22Rv1 (cell line): ENCODE data around the gene MACIR.

Source experiments
- ZFX ChIP-seq: fragments of 450-650 bp; IDR thresholded peaks from 2 replicates; pipeline ENCODE4 v1.6.1; 2017; ENCODE audit warnings: antibody characterized with exemption, borderline replicate concordance
- TF ChIP-seq, protein P1 (sequence below): fragments of 450-650 bp; IDR thresholded peaks from 2 replicates; pipeline ENCODE4 v1.5.1; 2017; ENCODE audit warnings: mild to moderate bottlenecking

- TF ChIP-seq, protein P1, sequence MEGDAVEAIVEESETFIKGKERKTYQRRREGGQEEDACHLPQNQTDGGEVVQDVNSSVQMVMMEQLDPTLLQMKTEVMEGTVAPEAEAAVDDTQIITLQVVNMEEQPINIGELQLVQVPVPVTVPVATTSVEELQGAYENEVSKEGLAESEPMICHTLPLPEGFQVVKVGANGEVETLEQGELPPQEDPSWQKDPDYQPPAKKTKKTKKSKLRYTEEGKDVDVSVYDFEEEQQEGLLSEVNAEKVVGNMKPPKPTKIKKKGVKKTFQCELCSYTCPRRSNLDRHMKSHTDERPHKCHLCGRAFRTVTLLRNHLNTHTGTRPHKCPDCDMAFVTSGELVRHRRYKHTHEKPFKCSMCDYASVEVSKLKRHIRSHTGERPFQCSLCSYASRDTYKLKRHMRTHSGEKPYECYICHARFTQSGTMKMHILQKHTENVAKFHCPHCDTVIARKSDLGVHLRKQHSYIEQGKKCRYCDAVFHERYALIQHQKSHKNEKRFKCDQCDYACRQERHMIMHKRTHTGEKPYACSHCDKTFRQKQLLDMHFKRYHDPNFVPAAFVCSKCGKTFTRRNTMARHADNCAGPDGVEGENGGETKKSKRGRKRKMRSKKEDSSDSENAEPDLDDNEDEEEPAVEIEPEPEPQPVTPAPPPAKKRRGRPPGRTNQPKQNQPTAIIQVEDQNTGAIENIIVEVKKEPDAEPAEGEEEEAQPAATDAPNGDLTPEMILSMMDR: no peak
- TF ChIP-seq ZFX: no peak
Measured at GRCh38 chr5:103295424-103295823, 36.9 kb downstream of the MACIR start.
